ENCODE data around the gene SP100.

The SP100 gene

DNA sequence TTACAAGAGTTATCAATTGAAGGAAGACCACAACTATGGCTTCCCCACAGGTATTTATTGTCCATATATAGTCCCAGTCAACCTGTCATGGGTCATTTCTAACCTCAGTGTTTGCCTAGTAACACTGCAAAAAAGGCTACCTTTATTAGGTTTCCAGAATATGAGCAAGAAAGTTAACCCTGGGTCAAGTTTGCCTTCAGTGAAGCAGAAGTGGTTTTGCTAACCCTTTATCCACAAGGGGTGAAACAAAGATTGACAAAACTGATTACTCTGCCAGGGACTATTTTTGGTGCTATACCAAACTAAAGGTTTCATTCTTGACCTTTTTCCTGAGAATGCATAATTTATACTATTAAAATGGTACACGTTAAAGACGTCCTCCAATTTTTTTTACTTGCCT lies 28.8 kb downstream of the SP100 start:
- Histone ChIP-seq H3K4me3 (ENCODE audit: insufficient read depth, low read length, poor library complexity, severe bottlenecking) (no peak overlapping the region), H3K27me3 (ENCODE audit: low read length) (no peaks in the 10 kb centered on the region), H3K9ac (ENCODE audit: low read length) (no peak overlapping the region), H3K4me2 (ENCODE audit: low read depth, low read length, poor library complexity, severe bottlenecking) (no peak overlapping the region), H3K36me3 (ENCODE audit: low read length) (peaks cover 30% of the 10 kb centered on the region), H3F3A (ENCODE audit: insufficient read depth) (peaks cover 40% of the 10 kb centered on the region), H3K27ac (ENCODE audit: low read depth, low read length) (no peak overlapping the region), H3K79me2 (ENCODE audit: insufficient read depth, low read length) (peaks cover 20% of the 10 kb centered on the region), H2AFZ (ENCODE audit: low read depth, low read length, severe bottlenecking) (no peak overlapping the region), H3K9me3 (ENCODE audit: insufficient read depth, low read length) (no peaks in the 10 kb centered on the region), H4K20me1 (ENCODE audit: low read depth, low read length) (no peaks in the 10 kb centered on the region), H3K9me2 (replicated peaks; ENCODE audit: insufficient read depth, low read length) (no peaks in the 10 kb centered on the region)
- TF ChIP-seq, protein P1, sequence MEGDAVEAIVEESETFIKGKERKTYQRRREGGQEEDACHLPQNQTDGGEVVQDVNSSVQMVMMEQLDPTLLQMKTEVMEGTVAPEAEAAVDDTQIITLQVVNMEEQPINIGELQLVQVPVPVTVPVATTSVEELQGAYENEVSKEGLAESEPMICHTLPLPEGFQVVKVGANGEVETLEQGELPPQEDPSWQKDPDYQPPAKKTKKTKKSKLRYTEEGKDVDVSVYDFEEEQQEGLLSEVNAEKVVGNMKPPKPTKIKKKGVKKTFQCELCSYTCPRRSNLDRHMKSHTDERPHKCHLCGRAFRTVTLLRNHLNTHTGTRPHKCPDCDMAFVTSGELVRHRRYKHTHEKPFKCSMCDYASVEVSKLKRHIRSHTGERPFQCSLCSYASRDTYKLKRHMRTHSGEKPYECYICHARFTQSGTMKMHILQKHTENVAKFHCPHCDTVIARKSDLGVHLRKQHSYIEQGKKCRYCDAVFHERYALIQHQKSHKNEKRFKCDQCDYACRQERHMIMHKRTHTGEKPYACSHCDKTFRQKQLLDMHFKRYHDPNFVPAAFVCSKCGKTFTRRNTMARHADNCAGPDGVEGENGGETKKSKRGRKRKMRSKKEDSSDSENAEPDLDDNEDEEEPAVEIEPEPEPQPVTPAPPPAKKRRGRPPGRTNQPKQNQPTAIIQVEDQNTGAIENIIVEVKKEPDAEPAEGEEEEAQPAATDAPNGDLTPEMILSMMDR (IDR thresholded peaks at IDR 0.05; ENCODE audit: insufficient read depth, low read length, poor library complexity, severe bottlenecking): no peak
- no peak for TF ChIP-seq EZH2phosphoT487 (conservative IDR thresholded peaks at IDR 0.05; ENCODE audit: low read length)

DNA sequence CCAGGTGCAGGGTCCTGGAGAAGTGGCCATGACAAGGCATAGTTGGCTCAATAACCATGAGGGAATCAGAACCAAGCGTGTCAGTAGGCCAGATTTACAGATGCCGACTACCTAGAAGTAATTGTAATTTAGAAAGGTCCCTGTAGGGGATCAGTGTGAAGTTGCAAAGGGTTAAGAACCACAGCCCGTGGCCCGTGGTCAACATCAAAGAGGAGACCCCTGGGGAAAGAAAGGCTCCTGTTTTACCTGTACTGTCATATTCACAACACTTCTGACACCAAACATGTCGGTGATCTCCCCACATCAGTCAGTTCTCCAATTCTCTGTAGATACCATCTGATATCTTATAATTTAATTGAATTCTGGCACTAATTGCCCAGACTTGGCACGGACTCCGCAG lies 31.0 kb downstream of the SP100 start:
- no peaks in the 10 kb centered on the region for H4K20me1 ChIP-seq (ENCODE audit: low read depth, low read length)
- no peaks in the 10 kb centered on the region for H3K27me3 ChIP-seq (ENCODE audit: low read length)
- TF ChIP-seq, protein P1 (IDR thresholded peaks at IDR 0.05; ENCODE audit: insufficient read depth, low read length, poor library complexity, severe bottlenecking): no peak
- TF ChIP-seq EZH2phosphoT487 (conservative IDR thresholded peaks at IDR 0.05; ENCODE audit: low read length): no peak
- no peak overlapping the region for H3K4me3 ChIP-seq (ENCODE audit: insufficient read depth, low read length, poor library complexity, severe bottlenecking)
- H3K4me2 ChIP-seq (ENCODE audit: low read depth, low read length, poor library complexity, severe bottlenecking): peak overlapping the region; percentile 53
- H3K9me3 ChIP-seq (ENCODE audit: insufficient read depth, low read length): no peaks in the 10 kb centered on the region
- H3K9ac ChIP-seq (ENCODE audit: low read length): no peak overlapping the region
- H2AFZ ChIP-seq (ENCODE audit: low read depth, low read length, severe bottlenecking): no peak overlapping the region
- peaks cover 35% of the 10 kb centered on the region for H3F3A ChIP-seq (ENCODE audit: insufficient read depth)
- H3K9me2 ChIP-seq (replicated peaks; ENCODE audit: insufficient read depth, low read length): no peaks in the 10 kb centered on the region
- peak overlapping the region; percentile 81 for H3K27ac ChIP-seq (ENCODE audit: low read depth, low read length)
- H3K79me2 ChIP-seq (ENCODE audit: insufficient read depth, low read length): peaks cover 4% of the 10 kb centered on the region; the same call in 1 of the 2 replicates
- peaks cover 43% of the 10 kb centered on the region for H3K36me3 ChIP-seq (ENCODE audit: low read length)

DNA sequence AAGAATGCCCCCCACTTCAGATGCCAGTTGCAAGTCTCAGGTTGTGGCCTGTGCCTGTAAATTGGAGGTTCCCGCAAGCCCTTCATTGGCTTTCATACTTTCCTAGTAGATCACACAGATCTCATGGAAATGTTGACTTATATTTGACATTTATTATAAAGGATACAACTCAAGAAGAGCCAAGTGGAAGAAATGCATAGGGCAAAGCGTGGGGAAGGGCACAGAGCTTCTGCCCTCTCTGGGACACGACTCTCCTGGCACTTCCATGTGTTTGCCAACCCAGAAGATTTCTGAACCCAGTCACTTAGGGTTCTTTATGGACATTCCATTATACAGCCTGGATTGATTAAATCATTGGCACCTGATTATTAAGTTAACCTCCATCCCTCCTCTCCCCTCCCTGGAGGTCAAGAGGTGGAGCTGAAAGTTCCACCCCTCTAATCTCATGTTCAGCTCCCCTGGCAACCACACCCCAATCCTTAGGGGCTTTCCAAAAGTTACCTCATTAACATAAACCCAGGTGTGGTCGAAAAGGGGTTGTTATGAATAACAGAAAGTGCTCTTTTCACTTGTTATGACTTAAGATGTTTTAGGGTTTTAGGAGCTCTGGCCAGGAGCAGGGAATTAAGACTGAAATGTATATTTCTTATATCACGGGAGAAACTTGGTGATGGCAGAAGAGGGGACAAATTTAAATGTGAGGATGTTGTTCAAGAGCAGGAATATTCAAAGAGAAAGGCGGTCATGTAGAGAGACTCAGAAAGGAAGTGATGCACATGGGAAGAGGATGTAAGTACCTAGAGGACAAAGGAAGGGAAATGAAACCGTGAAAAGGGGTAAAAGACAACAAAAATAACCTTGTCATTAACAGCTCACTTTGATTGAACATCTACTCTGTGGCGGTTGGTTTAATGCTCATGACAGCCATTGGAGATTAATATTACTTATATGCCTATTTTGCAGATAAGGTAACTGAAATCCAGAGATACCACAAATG lies 31.8 kb downstream of the SP100 start:
- H3K9ac ChIP-seq (ENCODE audit: low read length): peak overlapping the region; percentile 16; the same call in 1 of the 2 replicates
- H3F3A ChIP-seq (ENCODE audit: insufficient read depth): peaks cover 27% of the 10 kb centered on the region
- H3K4me2 ChIP-seq (ENCODE audit: low read depth, low read length, poor library complexity, severe bottlenecking): peak overlapping the region; percentile 53
- peak overlapping the region; percentile 81 for H3K27ac ChIP-seq (ENCODE audit: low read depth, low read length)
- no peaks in the 10 kb centered on the region for H3K9me2 ChIP-seq (replicated peaks; ENCODE audit: insufficient read depth, low read length)
- H4K20me1 ChIP-seq (ENCODE audit: low read depth, low read length): no peaks in the 10 kb centered on the region
- peak overlapping the region; percentile 30 for H3K4me3 ChIP-seq (ENCODE audit: insufficient read depth, low read length, poor library complexity, severe bottlenecking)
- TF ChIP-seq EZH2phosphoT487 (conservative IDR thresholded peaks at IDR 0.05; ENCODE audit: low read length): no peak
- TF ChIP-seq, protein P1 (IDR thresholded peaks at IDR 0.05; ENCODE audit: insufficient read depth, low read length, poor library complexity, severe bottlenecking): no peak
- H3K36me3 ChIP-seq (ENCODE audit: low read length): peaks cover 43% of the 10 kb centered on the region
- H3K9me3 ChIP-seq (ENCODE audit: insufficient read depth, low read length): no peaks in the 10 kb centered on the region
- H3K79me2 ChIP-seq (ENCODE audit: insufficient read depth, low read length): no peaks in the 10 kb centered on the region
- no peaks in the 10 kb centered on the region for H3K27me3 ChIP-seq (ENCODE audit: low read length)
- H2AFZ ChIP-seq (ENCODE audit: low read depth, low read length, severe bottlenecking): no peak overlapping the region
